Panc1 (cell line): ENCODE data around the gene CARD8.

Source experiments
- POLR2AphosphoS5 ChIP-seq: IDR thresholded peaks from 2 replicates; pipeline ENCODE4 v1.6.1; 2012; ENCODE audit warnings: mild to moderate bottlenecking, low read depth, low read length, moderate library complexity
- TCF7L2 ChIP-seq: IDR thresholded peaks from 2 replicates; pipeline ENCODE4 v1.6.1; 2011; ENCODE audit warnings: mild to moderate bottlenecking, low read depth, low read length, inconsistent platforms
- TF ChIP-seq, protein P1 (sequence below): fragments of 450-650 bp; IDR thresholded peaks from 2 replicates; pipeline ENCODE4 v1.5.1; 2017; ENCODE audit warnings: mild to moderate bottlenecking
- TF ChIP-seq, protein P2 (sequence below), 2 experiments: IDR thresholded peaks; 2 replicates each; pipeline ENCODE4 v1.6.1; 2011 to 2012; ENCODE audit warnings: low read depth in 2 of 2, control low read depth in 1 of 2, low read length in 1 of 2, mild to moderate bottlenecking in 1 of 2, moderate library complexity in 1 of 2; ENCODE audit not compliant: insufficient read depth in 1 of 2

DNA sequence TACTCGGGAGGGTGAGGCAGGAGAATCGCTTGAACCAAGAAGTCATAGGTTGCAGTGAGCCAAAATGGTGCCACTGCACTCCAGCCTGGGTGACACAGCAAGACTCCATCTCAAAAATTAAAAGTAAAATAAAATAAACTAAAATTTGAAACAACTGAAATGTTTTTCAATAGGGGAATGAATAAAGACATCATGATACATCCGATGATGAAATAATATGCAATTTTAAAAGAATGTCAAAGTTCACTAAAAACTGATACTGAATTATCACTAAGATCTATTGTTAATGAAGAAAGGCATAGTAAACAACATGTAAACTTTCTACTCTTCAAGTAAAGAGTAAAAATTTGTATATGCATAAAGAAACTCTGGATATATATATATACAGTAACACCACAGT, 8.5 kb downstream of the CARD8 start:
- TF ChIP-seq, protein P1, sequence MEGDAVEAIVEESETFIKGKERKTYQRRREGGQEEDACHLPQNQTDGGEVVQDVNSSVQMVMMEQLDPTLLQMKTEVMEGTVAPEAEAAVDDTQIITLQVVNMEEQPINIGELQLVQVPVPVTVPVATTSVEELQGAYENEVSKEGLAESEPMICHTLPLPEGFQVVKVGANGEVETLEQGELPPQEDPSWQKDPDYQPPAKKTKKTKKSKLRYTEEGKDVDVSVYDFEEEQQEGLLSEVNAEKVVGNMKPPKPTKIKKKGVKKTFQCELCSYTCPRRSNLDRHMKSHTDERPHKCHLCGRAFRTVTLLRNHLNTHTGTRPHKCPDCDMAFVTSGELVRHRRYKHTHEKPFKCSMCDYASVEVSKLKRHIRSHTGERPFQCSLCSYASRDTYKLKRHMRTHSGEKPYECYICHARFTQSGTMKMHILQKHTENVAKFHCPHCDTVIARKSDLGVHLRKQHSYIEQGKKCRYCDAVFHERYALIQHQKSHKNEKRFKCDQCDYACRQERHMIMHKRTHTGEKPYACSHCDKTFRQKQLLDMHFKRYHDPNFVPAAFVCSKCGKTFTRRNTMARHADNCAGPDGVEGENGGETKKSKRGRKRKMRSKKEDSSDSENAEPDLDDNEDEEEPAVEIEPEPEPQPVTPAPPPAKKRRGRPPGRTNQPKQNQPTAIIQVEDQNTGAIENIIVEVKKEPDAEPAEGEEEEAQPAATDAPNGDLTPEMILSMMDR: no peak
- no peak for TF ChIP-seq TCF7L2
- TF ChIP-seq POLR2AphosphoS5: no peak
- TF ChIP-seq, protein P2, sequence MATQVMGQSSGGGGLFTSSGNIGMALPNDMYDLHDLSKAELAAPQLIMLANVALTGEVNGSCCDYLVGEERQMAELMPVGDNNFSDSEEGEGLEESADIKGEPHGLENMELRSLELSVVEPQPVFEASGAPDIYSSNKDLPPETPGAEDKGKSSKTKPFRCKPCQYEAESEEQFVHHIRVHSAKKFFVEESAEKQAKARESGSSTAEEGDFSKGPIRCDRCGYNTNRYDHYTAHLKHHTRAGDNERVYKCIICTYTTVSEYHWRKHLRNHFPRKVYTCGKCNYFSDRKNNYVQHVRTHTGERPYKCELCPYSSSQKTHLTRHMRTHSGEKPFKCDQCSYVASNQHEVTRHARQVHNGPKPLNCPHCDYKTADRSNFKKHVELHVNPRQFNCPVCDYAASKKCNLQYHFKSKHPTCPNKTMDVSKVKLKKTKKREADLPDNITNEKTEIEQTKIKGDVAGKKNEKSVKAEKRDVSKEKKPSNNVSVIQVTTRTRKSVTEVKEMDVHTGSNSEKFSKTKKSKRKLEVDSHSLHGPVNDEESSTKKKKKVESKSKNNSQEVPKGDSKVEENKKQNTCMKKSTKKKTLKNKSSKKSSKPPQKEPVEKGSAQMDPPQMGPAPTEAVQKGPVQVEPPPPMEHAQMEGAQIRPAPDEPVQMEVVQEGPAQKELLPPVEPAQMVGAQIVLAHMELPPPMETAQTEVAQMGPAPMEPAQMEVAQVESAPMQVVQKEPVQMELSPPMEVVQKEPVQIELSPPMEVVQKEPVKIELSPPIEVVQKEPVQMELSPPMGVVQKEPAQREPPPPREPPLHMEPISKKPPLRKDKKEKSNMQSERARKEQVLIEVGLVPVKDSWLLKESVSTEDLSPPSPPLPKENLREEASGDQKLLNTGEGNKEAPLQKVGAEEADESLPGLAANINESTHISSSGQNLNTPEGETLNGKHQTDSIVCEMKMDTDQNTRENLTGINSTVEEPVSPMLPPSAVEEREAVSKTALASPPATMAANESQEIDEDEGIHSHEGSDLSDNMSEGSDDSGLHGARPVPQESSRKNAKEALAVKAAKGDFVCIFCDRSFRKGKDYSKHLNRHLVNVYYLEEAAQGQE (IDR thresholded peaks at IDR 0.05; ENCODE audit: insufficient read depth in 1 of 2, low read depth in 2 of 2, low read length in 1 of 2): no peak
